Colonic mucosa (tissue), 4 donors: Measurements from ENCODE around the gene R3HDM2. TPM values are rescaled to one million over a fixed set of nuclear protein-coding genes. Genes with fewer than 3 reads are reported as not detected.

ENCODE experiments used
- DNase-seq: peaks from one replicate; pipeline ENCODE4 v3.0.0-alpha.2; 2020
- H3K27ac ChIP-seq: fragments of 200-600 bp; one replicate; pipeline ENCODE4 v1.8.0; 2021
- H3K27me3 ChIP-seq: fragments of 200-600 bp; one replicate; pipeline ENCODE4 v1.8.0; 2021
- H3K36me3 ChIP-seq: fragments of 200-600 bp; one replicate; pipeline ENCODE4 v1.8.0; 2021
- H3K4me1 ChIP-seq: fragments of 200-600 bp; one replicate; pipeline ENCODE4 v1.8.0; 2021; ENCODE audit warnings: mild to moderate bottlenecking
- H3K4me3 ChIP-seq: fragments of 200-600 bp; one replicate; pipeline ENCODE4 v1.8.0; 2021
- H3K9ac ChIP-seq, 2 donors: one replicate each; pipeline ENCODE4 v1.7.0; 2013; ENCODE audit warnings: control low read depth in 2 of 2, low read depth in 2 of 2, low read length in 2 of 2
- H3K9me3 ChIP-seq: fragments of 200-600 bp; one replicate; pipeline ENCODE4 v1.8.0; 2021
- intact Hi-C: fragments of 100-400 bp; cut with DNase I; formaldehyde crosslinking; loops from one replicate; pipeline ENCODE4 v1.14.1; 2022
- total RNA-seq, 2 donors: library from RNA; stranded (reverse); fragmentation: NEBNext Ultra II Directional in 1 of 2; extraction: Animal tissue kit (Norgen Biotek cat#: 25700) in 1 of 2; gene quantifications; one replicate each; pipeline ENCODE4 v1.2.1, GENCODE V29; 2021
- TF ChIP-seq, protein P1 (sequence below): fragments of 200-600 bp; IDR thresholded peaks from one replicate; pipeline ENCODE4 v1.8.0; 2022; ENCODE audit warnings: antibody characterized with exemption, mild to moderate bottlenecking
- donor health status: healthy.
- donor health status: DM: no; HTN: no; CAD: no.
- donor health status: DM: no; HTN: no; CAD: no.

The R3HDM2 gene
- total RNA-seq, 2 donors from 2014 or later: 41.0 to 60.4 TPM

DNA sequence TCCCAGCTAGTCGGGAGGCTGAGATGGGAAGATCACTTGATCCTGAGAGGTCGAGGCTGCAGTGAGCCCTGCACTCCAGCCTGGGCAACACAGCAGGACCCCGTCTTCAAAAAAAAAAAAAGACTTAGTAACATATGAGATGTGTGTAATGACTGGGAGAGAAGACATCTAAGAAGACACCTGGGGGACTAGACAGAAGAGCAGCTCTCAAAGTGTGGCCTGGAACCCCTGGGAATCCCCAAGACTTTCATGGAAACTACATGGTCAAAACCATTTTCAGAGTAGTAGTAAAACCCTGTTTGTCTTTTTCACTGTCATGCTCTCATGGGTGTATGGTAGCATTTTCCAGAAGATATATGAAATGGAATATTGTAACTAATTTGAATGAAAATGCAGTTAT lies 45.3 kb downstream of the R3HDM2 start:
- Histone ChIP-seq H3K9me3 (no peaks in the 10 kb centered on the region), H3K4me1 (no peaks in the 10 kb centered on the region), H3K9ac (no peak overlapping the region), H3K27me3 (no peaks in the 10 kb centered on the region), H3K36me3 (no peaks in the 10 kb centered on the region), H3K27ac (no peak overlapping the region), H3K4me3 (no peak overlapping the region)
- intact Hi-C loops: no loop called here
- DNase-seq: no peak
- TF ChIP-seq, protein P1, sequence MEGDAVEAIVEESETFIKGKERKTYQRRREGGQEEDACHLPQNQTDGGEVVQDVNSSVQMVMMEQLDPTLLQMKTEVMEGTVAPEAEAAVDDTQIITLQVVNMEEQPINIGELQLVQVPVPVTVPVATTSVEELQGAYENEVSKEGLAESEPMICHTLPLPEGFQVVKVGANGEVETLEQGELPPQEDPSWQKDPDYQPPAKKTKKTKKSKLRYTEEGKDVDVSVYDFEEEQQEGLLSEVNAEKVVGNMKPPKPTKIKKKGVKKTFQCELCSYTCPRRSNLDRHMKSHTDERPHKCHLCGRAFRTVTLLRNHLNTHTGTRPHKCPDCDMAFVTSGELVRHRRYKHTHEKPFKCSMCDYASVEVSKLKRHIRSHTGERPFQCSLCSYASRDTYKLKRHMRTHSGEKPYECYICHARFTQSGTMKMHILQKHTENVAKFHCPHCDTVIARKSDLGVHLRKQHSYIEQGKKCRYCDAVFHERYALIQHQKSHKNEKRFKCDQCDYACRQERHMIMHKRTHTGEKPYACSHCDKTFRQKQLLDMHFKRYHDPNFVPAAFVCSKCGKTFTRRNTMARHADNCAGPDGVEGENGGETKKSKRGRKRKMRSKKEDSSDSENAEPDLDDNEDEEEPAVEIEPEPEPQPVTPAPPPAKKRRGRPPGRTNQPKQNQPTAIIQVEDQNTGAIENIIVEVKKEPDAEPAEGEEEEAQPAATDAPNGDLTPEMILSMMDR: no peak

DNA sequence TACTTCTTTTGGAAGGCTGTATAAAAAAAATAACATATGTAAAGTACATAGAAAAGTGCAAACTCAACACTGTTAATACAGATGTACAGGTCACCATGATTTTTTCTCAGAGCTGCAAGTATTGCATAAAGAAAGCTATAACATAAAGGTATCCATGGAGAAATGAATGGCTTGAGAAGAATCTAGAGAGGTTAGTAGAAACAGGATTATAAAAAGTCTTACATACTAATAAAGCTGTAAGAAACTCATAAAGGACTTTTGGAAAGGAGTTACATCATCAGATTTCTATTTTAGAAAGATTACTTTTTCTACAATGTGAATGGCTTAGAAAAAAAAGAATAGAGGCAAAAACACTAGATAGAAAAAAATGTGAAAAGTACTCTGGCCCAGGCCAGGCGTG lies 46.4 kb downstream of the R3HDM2 start:
- no peaks in the 10 kb centered on the region for H3K4me1 ChIP-seq
- no peak overlapping the region for H3K27ac ChIP-seq
- H3K9me3 ChIP-seq: no peaks in the 10 kb centered on the region
- intact Hi-C loops: no loop called here
- DNase-seq: no peak
- H3K9ac ChIP-seq: no peak overlapping the region
- TF ChIP-seq, protein P1: no peak
- H3K27me3 ChIP-seq: no peaks in the 10 kb centered on the region
- no peak overlapping the region for H3K4me3 ChIP-seq
- no peaks in the 10 kb centered on the region for H3K36me3 ChIP-seq

DNA sequence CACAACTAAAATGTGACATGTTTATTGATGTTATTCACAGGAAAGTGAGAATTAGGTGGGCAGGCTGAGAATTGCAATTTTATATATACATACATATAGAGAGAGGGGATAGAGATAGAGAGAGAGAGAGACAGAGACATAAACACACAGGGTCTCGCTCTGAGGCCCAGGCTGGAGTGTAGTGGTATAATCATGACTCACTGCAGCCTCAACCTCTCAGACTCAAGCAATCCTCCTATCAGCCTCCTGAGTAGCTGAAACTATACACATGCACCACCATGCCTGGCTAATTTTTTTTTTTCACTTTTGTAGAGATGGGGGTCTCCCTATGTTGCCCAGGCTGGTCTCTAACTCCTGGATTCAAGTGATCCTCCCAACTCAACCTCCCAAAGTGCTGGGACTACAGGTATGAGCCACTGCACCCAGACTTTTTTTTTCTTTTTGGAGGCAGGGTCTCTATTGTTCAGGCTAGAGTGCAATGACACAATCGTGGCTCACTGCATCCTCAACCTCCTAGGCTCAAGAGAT lies 49.1 kb downstream of the R3HDM2 start:
- H3K9ac ChIP-seq: no peak overlapping the region
- no peaks in the 10 kb centered on the region for H3K9me3 ChIP-seq
- H3K36me3 ChIP-seq: no peaks in the 10 kb centered on the region
- no peak overlapping the region for H3K27ac ChIP-seq
- intact Hi-C loops: no loop called here
- no peaks in the 10 kb centered on the region for H3K4me1 ChIP-seq
- no peaks in the 10 kb centered on the region for H3K27me3 ChIP-seq
- H3K4me3 ChIP-seq: no peak overlapping the region
- TF ChIP-seq, protein P1: no peak
- DNase-seq: no peak

DNA sequence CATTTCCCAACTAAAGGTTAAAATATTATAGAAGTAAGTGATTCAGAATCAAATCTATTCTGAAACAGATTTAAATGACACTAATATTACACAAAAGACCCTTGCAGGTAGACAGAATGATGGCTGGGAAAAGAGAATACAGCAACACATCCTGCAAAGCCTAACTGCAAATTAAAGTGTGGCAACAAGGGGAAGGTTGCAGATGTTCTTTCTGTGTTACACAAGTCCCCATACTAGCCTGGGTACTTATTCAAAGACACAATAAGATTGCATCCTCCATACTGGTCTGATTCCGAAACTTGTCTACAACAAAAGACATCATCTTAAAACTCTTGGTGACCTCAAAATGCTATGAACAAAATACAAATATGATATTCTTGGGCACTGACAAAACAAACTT lies 50.5 kb downstream of the R3HDM2 start:
- TF ChIP-seq, protein P1: no peak
- no peak overlapping the region for H3K4me3 ChIP-seq
- no peaks in the 10 kb centered on the region for H3K9me3 ChIP-seq
- DNase-seq: no peak
- H3K4me1 ChIP-seq: no peaks in the 10 kb centered on the region
- no peak overlapping the region for H3K9ac ChIP-seq
- no peak overlapping the region for H3K27ac ChIP-seq
- no peaks in the 10 kb centered on the region for H3K27me3 ChIP-seq
- intact Hi-C loops: no loop called here
- no peaks in the 10 kb centered on the region for H3K36me3 ChIP-seq

DNA sequence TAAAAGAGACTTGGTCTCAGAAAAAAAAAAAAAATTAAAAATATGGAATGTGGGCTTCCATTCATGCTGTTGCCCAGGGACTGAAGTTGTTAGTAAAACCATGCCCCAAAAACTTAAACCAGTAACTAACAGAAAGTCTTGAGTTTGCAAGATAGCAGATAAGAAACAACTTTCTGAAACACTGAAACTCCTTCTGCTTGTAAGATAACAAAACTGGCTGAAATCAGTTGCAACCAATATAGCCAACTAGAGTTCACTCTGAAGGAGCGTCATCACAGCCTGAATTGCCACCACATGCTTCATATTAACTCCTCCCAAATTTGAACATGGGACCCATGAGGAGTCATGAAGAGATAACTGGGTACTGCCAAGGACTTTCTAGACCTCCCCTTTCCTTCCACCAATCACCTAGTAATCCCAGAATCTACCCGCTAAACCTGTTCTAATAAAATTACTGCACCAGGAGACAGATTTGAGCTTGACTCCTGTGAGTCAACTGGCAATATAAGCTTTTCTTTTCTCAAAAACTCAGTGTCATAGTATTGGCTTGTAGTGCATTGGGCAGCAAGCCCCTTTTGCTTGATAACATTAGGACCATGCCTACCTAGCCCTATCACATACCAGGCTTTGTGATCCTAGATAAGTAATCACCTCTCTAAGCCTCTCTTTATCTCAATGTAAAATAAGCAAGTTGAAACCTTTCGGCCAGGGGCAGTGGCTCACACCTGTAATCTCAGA lies 53.6 kb downstream of the R3HDM2 start:
- TF ChIP-seq, protein P1: no peak
- DNase-seq: no peak
- Histone ChIP-seq H3K4me3 (no peak overlapping the region), H3K9ac (no peak overlapping the region), H3K36me3 (no peaks in the 10 kb centered on the region), H3K27ac (no peak overlapping the region), H3K4me1 (no peaks in the 10 kb centered on the region), H3K9me3 (no peaks in the 10 kb centered on the region), H3K27me3 (no peaks in the 10 kb centered on the region)
- intact Hi-C loops: no loop called here
